ENCODE data around the gene C4orf51.
"Not testable (repeated sequence)": the region's sequence is repeated elsewhere in the genome, so short reads cannot be mapped to it uniquely, and the experiment has no call there.

C4orf51 gene

DNA sequence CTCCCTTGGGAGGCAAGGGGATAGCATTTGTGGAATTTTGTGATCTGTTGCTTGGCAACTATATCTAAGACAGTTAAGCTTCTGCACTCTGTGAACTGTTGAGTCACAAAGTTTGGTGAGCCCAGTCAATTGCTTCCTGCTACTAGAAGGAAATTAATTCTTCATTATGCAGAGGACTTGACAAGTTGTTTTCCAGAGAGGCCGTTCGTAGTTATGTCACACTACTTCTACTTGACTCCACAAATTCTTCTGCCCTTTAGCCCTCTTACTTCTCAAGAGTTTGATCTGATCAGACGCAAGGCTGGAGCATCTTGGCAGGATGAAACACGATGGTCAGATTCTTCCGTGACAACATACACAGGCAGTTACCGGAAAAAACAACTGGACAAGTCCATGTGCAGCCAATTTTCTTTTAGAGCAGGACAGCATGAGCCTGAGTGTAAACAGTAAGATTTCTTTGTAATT is at the start of gene C4orf51:
C4orf51 (plus strand) TSS at position 156 of the 465 bp plus-strand sequence; CDS start at position 214, 58 bp downstream.
- no peak for DNase-seq
- ATAC-seq: no peak

DNA sequence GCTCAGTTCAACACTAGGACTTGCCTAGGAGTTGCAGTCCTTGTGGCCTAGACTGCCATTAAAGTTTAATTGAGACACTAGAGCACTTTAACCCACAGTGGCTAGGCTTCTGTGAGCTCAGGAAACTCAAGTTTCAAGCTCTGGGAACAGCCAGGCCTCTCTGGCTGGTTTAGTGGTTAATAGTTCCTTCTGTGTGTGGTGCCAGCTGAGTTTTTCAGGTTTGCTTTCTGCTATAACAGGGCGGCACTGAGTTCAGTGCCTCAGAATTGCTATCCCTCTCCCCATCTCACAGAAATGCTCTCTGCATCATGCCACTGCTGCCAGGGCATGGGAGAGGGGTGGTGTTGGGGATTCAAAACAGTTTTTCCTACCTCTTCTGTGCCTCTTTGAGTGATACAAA is 44.8 kb upstream of the C4orf51 start:
- no peak for ATAC-seq
- DNase-seq: no peak

DNA sequence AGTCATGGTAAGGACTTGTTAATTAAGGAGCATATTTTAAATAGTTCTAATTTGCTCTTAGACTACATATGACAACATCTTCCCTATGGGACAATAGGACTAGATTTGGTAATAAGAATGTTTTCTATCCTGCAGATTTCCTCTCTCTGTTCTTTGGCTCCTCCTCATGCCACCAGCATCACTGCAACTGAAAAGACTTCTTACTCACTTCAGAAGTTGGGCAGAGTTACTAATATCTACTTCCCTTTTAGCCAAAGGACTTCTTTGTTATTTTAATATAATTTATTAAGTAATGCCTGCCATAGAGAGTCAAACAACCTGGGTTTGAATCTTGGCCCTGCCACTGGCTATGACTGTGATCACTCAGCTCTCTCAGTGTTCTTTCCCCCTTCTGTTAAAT is 44.3 kb upstream of the C4orf51 start:
- no peak for DNase-seq
- ATAC-seq: no peak

DNA sequence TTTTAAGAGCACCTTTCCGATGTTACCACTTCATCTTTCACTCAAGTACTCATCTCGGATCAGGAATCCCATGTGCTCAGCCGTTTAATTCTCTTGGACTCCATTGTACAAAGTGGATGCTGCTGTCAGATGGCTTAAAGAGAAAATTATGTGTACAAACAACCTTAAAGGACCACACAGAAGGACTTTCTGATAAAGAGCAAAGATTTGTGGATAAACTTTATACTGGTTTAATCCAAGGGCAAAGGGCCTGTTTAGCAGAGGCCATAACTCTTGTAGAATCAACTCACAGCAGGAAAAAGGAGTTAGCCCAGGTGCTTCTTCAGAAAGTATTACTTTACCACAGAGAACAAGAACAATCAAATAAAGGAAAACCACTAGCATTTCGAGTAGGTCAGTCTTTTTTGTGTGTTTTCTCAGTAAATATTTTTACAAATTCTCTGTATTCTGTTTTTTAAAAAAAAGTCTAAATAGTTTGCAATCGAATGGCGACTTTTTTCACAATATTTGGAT is 40.7 kb upstream of the C4orf51 start:
- DNase-seq: no peak
- no peak for ATAC-seq

DNA sequence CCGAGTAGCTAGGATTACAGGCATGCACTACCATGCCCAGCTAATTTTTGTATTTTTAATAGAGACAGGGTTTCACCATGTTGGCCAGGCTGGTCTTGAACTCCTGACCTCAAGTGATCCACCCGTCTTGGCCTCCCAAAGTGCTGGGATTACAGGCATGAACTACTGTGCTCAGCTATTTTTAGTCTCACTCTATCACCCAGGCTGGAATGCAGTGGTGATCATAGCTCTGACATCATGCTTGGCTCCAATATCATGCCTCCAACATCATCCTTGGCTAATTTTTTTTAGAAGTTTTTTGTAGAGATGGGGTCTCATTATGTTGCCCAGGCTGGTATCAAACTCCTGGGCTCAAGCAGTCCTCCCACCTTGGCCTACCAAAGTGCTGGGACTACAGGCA is 39.7 kb upstream of the C4orf51 start:
- ATAC-seq, DNase-seq: not testable (repeated sequence)

DNA sequence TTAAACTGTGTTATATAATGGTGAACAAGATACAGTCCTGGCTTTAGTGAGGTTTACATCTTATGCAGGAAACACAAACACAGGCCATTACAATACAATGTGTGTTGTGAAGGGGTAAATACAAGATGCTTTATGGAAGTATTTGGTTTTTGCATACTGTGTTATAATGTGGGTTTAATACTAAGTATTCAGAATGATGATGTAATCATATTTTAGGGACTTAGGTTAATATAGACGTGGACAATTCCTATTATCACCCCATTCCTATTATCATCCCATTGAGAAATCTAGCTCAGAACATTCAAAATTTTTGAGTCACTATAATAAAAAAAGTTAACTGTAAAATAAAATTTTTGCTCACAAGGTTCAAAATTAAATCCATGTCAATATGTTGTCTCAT is 36.7 kb upstream of the C4orf51 start:
- DNase-seq (no peak), ATAC-seq (no peak)

DNA sequence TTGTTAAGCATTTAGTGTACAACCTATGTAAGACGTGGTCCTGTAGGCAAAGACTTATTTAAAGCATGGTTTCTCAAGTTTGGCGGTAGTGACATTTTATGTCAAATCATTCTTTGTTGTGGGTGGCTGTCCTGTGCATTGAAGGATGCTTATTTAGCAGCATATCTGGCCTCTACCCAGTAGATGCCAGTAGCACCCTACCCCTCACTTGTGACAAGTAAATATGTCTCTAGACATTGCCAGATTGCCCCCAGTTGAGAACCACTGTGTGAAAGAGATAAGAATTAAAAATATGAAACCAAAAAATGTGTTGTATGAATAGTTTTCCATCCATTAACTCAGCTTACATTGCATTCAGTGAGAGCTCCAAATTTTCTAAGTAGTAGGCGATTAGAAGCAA is 35.2 kb upstream of the C4orf51 start:
- DNase-seq (no peak), ATAC-seq (peak; percentile 28)

DNA sequence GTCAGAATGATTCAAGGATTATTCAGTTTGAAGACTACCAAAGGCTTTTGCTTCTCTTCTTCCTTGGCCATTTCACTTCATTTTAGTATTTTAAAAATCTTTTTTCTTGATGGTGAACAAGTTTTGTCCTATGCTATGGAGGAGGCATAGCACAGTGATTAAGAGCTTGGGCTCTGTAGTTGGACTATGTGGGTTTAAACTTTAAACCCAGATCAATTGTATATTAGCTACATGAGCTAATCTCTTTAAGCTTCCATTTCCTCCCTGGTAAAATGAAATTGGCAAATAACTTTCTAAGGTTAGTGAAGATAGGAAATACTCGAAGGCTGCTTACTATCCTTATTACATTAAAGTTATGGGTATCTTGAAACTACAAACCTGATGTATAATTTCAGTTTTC is 23.8 kb upstream of the C4orf51 start:
- ATAC-seq (no peak), DNase-seq (no peak)

DNA sequence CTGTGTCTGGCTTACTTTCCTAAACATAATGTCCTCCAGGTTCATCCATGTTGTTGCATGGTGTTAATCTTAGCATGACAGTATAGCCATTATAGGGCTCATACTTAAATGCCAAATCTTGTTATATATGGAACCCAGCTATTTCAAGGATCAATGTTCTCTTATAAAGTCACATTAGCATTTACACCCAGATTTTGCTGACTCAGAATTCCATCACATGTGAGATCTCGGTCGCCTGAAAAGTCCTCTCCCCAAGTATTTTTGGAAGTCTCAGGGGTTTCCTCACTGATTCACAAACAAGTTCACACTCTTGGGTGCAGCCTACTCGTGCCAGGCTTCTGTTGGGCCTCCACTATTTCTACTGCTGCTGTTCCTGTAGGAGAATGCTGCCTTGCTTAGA is 19.9 kb upstream of the C4orf51 start:
- ATAC-seq (no peak), DNase-seq (no peak)

DNA sequence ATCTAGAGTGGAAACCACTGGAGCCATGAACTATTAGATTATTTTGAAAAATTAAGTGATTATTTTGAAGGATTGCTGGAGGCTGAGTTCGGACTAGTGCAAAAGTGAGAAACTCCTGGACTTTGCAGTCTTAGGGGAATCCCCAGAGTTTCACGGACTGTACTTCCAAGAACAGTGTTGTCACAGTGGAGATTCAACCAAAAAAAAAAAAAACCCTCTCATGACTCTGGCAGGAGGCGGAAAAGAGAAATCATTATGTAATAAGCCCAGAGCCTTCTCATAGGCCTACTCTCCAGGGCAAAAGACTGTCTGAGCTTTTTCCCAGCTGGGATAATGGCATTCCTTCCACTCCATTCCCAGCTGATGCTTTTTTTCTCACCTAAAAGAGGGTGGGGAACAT is 16.8 kb upstream of the C4orf51 start:
- ATAC-seq (no peak), DNase-seq (no peak)

DNA sequence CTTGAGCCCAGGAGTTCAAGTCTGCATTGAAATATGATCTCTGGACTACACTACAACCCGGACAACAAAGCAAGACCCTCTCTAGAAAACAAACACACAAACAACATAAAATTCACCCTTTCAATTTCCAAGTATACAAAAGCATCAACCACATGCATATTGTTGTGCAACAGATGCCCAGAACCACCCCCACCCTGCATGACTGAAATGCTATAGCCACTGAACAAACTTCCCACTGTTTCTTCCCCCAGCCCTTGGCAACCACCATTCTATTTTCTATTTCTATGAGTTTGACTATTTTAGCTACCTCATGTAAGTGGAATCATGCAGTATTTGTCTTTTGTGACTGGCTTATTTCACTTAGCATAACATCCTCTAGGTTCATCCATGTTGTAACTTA is 14.2 kb upstream of the C4orf51 start:
- DNase-seq (no peak), ATAC-seq (no peak)

DNA sequence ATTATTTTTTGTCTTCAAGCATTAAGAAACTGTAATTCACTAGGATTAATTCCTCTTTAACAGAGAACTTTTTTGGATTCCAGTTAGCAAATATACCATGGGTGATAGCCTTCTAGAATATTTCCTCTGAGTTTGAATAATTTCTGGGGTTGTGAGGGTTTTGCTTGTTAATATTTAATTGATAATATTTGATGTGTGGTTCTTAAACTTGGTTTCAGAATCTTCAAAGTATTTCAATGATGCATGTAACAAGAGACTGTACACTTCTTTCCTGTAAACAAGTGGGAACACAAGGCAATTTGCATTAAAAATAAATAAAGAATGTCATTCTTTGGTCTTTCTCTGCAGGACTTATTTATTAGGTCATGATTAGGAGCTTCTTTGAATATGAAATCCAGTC is 9.5 kb upstream of the C4orf51 start:
- DNase-seq (no peak), ATAC-seq (no peak)

DNA sequence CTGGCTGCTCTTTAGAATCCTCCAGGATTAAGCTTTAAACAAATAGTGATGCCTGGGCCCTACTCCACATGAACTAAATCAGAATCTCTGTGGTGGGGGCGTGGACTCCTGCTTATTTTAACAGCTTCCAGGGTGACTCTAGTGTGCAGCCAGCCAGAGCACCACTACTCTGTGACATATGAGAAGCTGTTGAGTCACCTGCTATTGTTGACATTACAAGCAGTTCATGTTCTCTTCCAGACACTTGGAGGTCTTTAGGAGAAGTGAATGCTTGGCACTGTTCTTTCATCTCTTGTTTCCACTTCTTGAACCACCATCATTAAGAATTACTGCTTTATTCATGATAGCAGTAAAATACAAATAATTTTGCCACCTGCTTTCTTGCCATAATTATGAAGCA is 426 bp upstream of the C4orf51 start:
- DNase-seq (no peak), ATAC-seq (no peak)

DNA sequence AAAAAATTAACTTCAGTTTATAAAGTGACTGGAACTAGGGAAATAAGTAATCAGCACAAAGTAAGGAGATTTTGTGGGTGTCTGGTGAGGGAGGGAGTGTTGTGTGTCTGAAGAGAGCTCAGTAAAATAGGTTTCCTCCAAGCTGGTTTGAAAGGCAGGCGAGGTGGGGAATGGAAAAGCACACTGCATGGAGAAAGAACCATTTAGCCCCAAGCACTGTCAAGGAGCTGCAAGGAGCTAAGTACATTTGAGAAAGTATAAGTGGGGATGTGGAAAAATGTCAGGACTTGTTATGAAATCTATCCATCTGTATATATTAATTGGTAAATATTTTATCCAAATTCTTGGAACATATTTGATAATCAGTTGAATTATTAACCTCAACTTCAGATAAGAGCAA is 956 bp downstream of the C4orf51 start:
- ATAC-seq (no peak), DNase-seq (no peak)

DNA sequence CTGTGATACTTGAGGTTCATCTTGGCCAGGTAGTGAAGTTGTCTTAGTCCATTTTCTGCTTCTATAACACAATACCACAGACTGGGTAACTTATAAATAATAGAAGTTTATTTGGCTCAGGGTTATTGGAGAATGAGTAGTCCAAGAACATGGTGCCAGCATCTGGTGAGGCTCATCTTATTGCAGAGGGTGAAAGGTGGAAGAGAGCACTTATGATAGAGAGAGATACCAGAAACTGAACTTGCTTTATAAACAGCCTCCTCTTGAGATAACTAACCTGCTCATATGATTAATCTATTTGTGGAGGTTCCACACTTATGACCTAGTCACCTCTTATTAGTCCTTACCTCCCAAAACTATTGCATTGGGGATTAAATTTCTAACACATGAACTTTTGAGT is 1.6 kb downstream of the C4orf51 start:
- DNase-seq (no peak), ATAC-seq (no peak)

DNA sequence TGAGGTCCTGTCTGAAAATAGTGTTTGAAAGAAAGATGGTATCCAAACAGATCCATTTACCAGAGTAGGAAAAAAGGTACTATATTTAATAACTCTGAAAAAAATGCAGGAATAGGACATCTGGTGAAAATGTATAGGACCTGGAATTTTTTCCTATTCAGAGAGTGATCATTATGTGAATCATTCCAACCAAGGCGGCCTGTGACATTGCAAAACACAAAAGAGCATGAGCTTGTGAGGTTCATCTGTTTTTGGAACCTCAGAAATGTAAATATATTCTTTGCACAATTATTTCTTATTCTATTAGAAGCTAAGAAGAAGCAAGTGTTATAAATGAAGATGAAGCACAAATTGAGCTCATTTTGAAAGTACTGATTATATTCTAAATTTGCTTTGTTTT is 2.0 kb downstream of the C4orf51 start:
- DNase-seq: no peak
- ATAC-seq: no peak

DNA sequence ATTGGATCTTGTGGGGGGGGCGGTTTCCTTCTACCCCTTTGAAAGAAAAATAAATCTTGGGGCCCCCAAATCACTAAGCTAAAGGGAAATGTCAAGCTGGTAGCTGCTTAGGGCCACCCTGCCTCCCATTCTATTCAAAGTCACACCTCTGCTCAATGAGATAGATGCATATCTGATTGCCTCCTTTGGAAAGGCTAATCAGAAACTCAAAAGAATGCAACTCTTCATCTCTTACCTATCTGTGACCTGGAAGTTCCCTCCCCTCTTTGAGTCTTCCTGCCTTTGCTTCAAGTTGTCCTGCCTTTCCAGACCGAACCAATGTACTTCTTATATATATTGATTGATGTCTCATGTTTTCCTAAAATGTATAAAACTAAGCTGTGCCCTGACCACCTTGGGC is 7.0 kb downstream of the C4orf51 start:
- no peak for ATAC-seq
- DNase-seq: no peak

DNA sequence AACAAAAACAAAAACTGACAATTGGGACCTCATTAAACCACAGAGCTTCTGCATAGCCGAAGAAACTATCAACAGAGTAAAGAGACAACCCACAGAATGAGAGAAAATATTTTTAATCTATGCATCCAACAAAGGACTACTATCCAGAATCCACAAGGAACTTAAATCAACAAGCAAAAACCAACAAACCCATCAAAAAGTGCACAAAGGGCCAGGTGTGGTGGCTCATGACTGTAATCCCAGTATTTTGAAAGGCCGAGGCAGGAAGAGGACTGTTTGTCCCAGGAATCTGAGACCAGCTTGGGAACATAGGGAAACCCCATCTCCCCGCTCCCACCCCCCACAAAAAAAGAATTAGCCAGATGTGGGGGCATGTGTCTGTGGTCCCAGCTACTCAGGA is 10.7 kb downstream of the C4orf51 start:
- no peak for DNase-seq
- ATAC-seq: no peak

DNA sequence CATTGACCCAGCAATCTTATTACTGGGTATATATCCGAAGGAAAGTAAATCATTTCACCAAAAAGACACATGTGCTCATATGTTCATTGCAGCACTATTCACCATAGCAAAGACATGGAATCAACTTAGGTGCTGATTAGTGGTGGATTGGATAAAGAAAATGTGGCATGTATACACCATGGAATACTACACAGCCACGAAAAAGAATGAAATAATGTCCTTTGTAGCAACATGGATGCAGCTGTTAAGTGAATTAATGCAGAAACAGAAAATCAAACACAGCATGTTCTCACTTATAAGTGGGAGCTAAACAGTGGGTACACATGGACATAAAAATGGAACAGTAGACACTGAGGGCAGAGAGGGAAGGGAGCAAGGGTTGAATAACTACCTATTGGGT is 11.5 kb downstream of the C4orf51 start:
- ATAC-seq, DNase-seq: not testable (repeated sequence)

DNA sequence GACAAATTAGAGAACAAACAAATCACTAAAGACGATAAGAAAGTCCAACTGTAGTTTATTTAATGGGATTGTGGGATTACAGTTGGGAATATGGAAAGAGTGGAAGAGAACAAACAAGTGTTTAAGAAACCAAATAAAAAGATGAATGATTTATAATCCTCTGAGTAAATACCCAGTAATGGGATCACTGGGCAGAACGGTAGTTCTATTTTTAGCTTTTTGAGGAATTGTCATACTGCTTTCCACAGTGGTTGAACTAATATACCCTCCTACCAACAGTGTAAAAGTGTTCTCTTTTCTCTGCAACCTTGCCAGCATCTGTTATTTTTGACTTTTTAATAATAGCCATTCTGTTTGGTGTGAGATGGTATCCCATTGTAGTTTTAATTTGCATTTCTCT is 15.0 kb downstream of the C4orf51 start:
- DNase-seq (no peak), ATAC-seq (no peak)

DNA sequence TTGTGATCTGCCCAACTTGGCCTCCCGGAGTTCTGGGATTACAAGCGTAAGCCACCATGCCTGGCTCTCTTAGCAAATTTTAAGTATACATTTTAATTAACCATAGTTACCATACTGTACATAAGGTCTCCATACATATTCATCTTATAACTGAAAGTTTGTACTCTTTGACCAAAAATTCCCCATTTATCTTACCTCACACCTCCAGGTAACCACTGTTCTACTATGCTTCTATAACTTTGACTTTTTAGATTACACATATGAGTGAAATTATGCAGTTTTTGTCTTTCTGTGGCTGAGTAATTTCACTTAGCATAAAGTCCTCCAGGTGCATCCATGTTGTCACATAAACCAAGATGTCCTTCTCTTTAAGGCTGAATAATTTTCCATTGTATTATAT is 17.4 kb downstream of the C4orf51 start:
- ATAC-seq: no peak
- no peak for DNase-seq

DNA sequence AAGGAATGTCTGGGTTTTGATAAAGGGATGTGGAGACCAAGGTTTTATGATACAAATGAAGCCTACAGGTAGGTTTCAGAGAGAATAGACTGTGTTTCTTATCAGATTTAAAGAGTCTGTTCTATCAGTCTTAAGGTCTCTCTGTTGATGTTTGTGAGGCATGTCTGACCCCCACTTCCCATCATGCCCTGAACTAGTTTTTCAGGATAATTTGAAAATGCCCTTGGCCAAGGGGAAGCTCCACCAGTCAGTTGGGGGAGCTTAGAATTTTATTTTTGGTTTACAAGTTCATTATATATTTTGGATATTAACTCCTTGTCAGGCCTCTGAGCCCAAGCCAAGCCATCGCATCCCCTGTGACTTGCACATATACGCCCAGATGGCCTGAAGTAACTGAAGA is 18.6 kb downstream of the C4orf51 start:
- ATAC-seq (no peak), DNase-seq (no peak)

DNA sequence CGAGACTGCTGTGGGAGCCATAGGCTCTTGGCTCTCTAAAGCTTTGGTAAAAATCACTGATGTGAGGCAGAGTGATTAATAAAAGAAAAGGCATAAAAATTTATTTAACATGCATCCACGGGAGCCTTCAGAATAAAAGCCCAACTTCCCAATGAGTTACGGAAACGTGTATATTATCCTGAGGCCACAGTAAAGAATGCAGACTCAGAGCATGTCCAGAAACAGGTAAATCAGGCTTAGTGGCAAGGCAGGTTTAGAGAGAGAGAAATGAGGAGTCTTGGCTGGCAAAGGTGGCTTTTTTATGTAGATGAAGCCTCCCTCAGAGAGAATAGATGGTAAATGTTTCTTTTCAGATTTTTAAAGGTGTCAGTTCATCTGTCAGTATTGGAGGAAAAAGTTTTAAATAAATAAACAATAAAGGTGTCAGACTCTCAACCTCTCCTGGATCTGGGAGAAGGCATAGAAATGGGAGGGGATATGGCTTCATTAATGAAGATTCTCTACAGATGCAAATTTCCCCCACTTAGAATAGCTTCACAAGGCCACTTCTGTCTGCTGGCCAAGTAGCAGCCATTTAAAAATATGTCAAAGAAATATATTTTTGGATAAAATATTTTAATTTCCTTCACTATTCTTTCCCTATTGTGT is 24.0 kb downstream of the C4orf51 start:
- no peak for ATAC-seq
- DNase-seq: no peak

DNA sequence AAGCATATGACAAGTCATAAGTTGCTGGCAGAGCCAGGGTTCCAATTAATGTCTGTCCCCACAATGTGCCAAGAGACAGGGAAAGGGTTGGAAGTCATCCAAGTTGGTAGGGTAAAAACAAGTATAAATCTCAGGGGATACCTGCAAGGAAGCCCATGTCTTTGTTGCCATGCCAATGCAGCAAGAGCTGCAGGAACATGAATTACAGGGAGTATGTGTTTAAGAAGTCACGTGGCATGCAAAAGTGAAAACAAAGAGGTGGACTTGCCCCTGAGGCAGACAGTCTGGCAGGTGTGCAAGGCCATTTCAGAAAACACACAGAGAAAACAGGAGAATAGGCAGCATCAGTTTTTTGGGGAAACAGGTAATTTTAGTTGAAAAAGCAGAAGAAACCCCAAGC is 29.4 kb downstream of the C4orf51 start:
- ATAC-seq: no peak
- DNase-seq: no peak

DNA sequence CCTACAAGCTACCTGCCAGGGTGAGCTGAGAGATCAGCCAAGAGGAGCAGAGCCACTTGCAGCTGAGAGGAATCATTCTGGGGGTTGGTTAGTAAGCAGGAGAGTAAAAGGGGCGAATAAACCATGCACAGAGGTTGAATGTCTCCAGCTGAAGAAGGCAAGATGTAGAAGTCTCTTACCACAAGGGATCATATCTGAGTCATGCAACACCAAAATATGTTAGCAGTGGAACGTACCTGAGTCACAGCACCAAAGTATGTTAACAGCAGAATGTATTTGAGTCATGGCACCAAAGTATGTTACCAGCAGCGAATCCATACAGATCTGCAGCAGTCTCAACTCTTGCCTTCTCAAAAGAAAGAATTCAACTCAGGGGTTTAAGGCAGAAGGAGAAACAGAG is 29.9 kb downstream of the C4orf51 start:
- ATAC-seq (peak; percentile 98), DNase-seq (no peak)

All from stimulated activated naive CD8-positive, alpha-beta T cell treated with anti-CD3 and anti-CD28 coated beads, Interleukin-15, Interleukin-2, amounts not matched to agents 100 U/mL and 50 U/mL, for 24 hours (primary cell).